ENCODE results near the gene SERPINB12. TPM values are rescaled to one million over a fixed set of nuclear protein-coding genes. Genes with fewer than 3 reads are reported as not detected.

SERPINB12 gene
- total RNA-seq, 1 experiment from 2014 or later: not detected

DNA sequence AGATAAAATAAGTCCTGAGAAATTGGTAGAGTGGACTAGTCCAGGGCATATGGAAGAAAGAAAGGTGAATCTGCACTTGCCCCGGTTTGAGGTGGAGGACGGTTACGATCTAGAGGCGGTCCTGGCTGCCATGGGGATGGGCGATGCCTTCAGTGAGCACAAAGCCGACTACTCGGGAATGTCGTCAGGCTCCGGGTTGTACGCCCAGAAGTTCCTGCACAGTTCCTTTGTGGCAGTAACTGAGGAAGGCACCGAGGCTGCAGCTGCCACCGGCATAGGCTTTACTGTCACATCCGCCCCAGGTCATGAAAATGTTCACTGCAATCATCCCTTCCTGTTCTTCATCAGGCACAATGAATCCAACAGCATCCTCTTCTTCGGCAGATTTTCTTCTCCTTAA is 54.8 kb downstream of the SERPINB12 start:
- DNase-seq (ENCODE audit: low read depth): no peak

DNA sequence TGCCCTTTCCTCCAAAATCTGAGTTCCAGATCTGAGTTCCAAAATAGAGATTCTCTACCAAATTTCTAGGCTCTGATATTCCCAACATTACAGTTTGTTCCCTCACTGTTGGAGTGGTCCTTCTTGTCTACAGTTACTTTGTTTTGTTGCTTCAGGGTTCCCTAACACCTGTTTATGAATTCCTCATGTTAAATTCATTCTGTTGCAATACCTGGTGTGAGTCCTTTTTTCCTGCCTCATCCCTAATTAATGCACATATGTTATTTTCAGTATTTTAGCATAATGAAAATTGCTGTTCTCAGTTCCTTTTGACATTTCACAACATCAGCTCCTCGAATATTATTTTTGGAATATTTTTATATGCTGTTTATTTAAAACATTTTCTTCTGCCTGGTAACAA is 61.2 kb downstream of the SERPINB12 start:
- no peak for DNase-seq (ENCODE audit: low read depth)

DNA sequence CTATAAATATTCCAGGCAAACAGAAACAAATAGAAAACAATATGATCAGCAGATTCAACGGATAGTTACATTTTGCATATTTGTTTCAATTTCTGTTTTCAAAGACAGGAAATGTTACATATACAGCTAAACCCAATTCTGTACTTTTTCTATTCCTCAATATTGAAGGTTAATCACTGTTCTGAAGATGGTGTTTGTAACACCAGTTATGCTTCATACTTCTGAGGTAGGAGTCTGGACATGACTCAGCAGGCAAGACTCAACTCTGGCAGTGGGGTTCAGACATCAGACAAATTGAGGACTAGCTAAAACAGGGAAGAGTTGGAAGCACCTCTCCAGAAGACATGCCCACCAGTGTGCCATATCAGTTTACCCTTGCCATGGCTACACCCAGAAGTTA is 61.6 kb downstream of the SERPINB12 start:
- peak; percentile 39 for DNase-seq (ENCODE audit: low read depth)

DNA sequence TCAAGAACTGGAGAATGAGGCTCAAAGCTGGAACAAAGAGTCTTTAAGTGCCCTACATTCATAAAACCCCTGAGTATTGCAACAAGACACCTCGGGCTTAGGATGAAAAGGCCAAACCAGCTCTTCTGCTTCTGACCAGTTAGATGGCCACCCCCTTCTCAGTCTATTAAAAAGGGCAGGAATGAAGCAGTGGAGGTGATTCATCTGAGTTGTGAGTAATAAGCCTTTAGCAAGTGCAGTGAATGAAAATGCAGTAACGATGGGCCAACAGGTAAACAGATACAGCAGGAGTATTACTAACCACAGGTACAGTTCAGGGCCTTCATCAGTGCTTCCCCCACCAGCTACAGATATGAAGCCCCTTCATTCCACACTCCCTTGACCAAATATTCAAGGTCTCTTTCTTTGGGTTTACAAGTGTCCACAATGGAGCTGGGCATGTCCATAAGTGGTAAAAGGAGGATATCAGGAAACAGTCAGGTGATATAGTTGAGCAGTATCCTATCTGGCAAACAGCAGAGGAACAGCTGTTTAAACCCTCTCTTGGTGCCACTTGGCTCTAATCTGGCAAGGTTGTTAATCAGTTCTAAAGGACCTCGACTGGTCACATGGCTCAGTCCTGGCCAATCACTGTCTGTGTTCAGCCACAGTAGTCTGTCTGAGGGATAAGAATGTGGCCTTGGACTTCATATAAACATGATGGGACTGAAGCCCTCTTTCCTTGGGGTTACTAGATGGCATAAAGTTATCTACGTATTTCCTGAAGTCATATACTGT is 62.8 kb downstream of the SERPINB12 start:
- peak; percentile 78 for DNase-seq (ENCODE audit: low read depth)

DNA sequence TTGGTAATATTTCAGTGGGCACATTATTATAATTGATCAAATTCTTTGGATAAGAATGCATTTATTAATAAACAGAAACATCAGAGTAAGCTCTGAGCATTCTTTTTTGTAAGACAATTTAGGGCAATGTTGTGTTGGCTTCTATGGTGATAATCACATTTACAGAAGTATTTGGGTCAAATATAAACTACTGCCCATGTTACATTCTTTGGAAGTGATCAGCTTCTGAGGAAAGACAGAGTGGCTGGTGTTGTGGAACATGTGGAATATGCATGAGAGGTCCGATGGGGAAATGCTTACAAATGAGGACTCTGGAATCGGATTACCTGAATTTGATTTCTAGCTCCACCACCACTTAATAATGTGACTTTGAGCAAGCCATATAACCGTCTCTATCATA is 64.4 kb downstream of the SERPINB12 start:
- no peak for DNase-seq (ENCODE audit: low read depth)

DNA sequence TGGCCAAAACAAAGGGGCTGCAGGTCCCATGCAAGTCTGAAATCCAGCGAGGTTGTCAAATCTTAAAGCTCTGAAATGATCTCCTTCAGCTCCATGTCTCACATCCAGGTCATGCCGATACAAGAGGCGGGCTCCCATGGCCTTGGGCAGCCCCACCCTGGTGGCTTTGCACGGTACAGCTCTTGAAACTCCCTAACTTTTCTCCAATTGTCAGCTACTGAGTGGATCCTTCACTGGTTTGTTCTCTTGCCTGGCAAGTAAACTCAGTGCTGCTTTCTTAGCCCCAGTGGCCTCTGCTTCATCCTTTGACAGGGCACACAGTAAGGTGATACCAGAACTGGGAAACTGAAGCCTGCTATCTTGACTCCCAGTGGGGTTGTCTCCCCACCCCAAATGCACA is 71.3 kb downstream of the SERPINB12 start:
- DNase-seq (ENCODE audit: low read depth): no peak

DNA sequence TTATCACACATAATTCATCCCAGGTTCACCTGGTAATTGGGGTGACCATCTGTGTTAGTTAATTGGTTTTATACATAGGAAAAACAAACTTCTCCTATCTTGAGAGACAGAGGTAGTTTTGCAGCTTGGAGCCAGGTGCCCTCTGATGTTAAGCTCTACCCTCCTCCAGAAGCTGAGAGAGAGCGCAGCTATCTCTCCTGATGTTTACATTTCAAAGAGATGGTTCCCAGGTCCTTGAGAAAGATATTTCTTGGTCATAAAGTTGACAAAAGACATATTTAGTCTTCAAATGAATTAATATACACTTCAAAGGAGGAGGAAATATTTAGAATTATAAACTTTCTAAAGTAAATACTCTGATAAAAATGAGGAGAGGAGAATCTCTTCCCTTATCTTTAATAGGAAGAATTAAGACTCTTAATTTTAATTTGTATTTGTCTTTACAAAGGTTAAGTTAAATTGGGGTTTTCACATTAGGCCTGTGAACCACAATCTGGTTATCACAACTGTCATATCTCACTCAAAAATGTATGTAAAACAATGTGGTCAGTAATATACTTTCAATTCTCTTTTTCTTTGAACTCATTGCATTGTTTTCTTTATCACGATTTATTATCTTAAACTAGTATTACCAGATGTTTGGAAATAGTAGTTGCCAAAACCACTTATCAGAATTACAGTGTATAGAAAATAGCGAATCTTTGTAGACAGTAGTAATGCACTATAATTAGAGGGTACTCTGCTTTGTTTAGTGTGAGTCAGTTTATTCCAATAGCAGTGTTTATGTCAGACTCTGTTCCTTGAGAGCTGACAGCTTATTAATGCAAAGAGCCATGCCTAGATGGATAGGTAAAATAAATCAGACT is 75.1 kb downstream of the SERPINB12 start:
- DNase-seq (ENCODE audit: low read depth): no peak

DNA sequence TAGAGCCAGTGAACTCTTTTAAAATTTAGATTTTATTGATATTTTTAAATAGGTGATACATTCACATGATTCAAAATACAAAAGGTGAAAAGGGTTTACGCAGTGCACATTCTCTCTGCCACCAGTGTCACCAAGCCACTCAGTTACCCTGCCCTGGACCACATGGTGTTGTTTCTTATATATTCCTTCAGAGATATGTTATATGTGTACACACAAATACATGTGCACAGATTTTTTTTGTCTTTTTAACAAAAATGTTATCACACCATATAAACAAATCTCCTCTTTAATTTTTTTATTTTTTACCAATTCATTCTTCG is 75.7 kb downstream of the SERPINB12 start:
- no peak for DNase-seq (ENCODE audit: low read depth)

Other genes starting within 250 kb of the SERPINB12 start
- gene BCL2, start 222.6 kb upstream of the SERPINB12 start, total RNA-seq (2014; rRNA removed; shearing (Covaris generic)): 6.3 and 6.7 TPM in 2 replicates
- gene KDSR, start 175.2 kb upstream of the SERPINB12 start, total RNA-seq (2014; rRNA removed; shearing (Covaris generic)): 54.7 and 80.6 TPM in 2 replicates
- gene VPS4B, start 119.9 kb upstream of the SERPINB12 start, total RNA-seq (2014; rRNA removed; shearing (Covaris generic)): 42.9 and 46.2 TPM in 2 replicates
- 35.3 and 38.0 TPM in 2 replicates for gene SERPINB5, start 65.4 kb upstream of the SERPINB12 start, total RNA-seq (2014; rRNA removed; shearing (Covaris generic))
- gene SERPINB13, start 45.0 kb downstream of the SERPINB12 start, total RNA-seq (2014; rRNA removed; shearing (Covaris generic)): not detected in 2 replicates
- not detected in 2 replicates for gene SERPINB4, start 101.9 kb downstream of the SERPINB12 start, total RNA-seq (2014; rRNA removed; shearing (Covaris generic))
- not detected in 2 replicates for gene SERPINB3, start 119.5 kb downstream of the SERPINB12 start, total RNA-seq (2014; rRNA removed; shearing (Covaris generic))
- not detected in 2 replicates for gene SERPINB11, start 160.6 kb downstream of the SERPINB12 start, total RNA-seq (2014; rRNA removed; shearing (Covaris generic))
- gene SERPINB7, start 233.0 kb downstream of the SERPINB12 start, total RNA-seq (2014; rRNA removed; shearing (Covaris generic)): 50.9 and 71.5 TPM in 2 replicates